IMR-90 (cell line): ENCODE results near the gene C17orf78. TPM values are rescaled to one million over a fixed set of nuclear protein-coding genes. Genes with fewer than 3 reads are reported as not detected.
"Not testable (repeated sequence)": the region's sequence is repeated elsewhere in the genome, so short reads cannot be mapped to it uniquely, and the experiment has no call there.

Experiments
- ATAC-seq: fragments of 200-7000 bp; cut with Tn5 transposase; 2 replicates; pipeline ENCODE4 v1.9.1; 2020; ENCODE audit warnings: low read depth, mild to moderate bottlenecking, moderate library complexity
- BruUV-seq: library from RNA; stranded (reverse); fragments of 400-500 nt; replicated peaks from 2 replicates; lab custom pipeline; 2021; lab: Mats Ljungman, UMichigan
- CTCF ChIA-PET: fragments of 300-600 bp; formaldehyde crosslinking; extraction: SDS; loops from one replicate; lab custom pipeline; 2021; ENCODE audit warnings: antibody characterized with exemption; lab: Yijun Ruan, JAX
- POLR2A ChIA-PET: fragments of 300-600 bp; sonication (Branson Sonifier 250); formaldehyde crosslinking; loops from one replicate; lab custom pipeline; 2022; ENCODE audit warnings: antibody characterized with exemption; ENCODE audit not compliant: unreplicated experiment; lab: Charles Lee
- DNase-seq: peaks from one replicate; pipeline ENCODE4 v3.0.0; 2013
- H2AFZ ChIP-seq: replicated peaks from 2 replicates; pipeline ENCODE3; 2013; ENCODE audit warnings: low read length, mild to moderate bottlenecking; ENCODE audit not compliant: poor library complexity
- H2AK5ac ChIP-seq: 2 replicates; pipeline ENCODE4 v1.6.1; 2013; ENCODE audit warnings: low read depth, low read length, inconsistent platforms
- H2AK9ac ChIP-seq: replicated peaks from 2 replicates; pipeline ENCODE3; 2013; ENCODE audit warnings: mild to moderate bottlenecking, low read depth, low read length, moderate library complexity; ENCODE audit not compliant: poor library complexity
- H2BK120ac ChIP-seq: 2 replicates; pipeline ENCODE4 v1.6.1; 2013; ENCODE audit warnings: low read depth, low read length, inconsistent platforms
- H2BK15ac ChIP-seq: 3 replicates; pipeline ENCODE4 v1.6.1; 2013; ENCODE audit warnings: low read depth, low read length, inconsistent platforms
- H2BK20ac ChIP-seq: 2 replicates; pipeline ENCODE4 v1.6.1; 2013; ENCODE audit warnings: low read depth, mild to moderate bottlenecking, inconsistent platforms, low read length, moderate library complexity
- H2BK5ac ChIP-seq: 2 replicates; pipeline ENCODE4 v1.6.1; 2013; ENCODE audit warnings: mild to moderate bottlenecking, low read depth, low read length, inconsistent platforms; ENCODE audit not compliant: poor library complexity, severe bottlenecking
- H3K14ac ChIP-seq: replicated peaks from 2 replicates; pipeline ENCODE4 v1.6.1; 2013; ENCODE audit warnings: low read depth, low read length, inconsistent platforms
- H3K18ac ChIP-seq: 2 replicates; pipeline ENCODE4 v1.6.1; 2013; ENCODE audit warnings: low read depth, low read length, control low read depth
- H3K23ac ChIP-seq: 2 replicates; pipeline ENCODE4 v1.6.1; 2013; ENCODE audit warnings: low read depth, low read length, inconsistent platforms
- H3K27ac ChIP-seq: 2 replicates; pipeline ENCODE4 v1.5.1; 2013; ENCODE audit warnings: mild to moderate bottlenecking, control low read depth, low read length; ENCODE audit not compliant: insufficient read depth
- H3K27me3 ChIP-seq: 2 replicates; pipeline ENCODE4 v1.6.1; 2013; ENCODE audit warnings: low read length; ENCODE audit not compliant: control insufficient read depth, insufficient read depth
- H3K36me3 ChIP-seq: 2 replicates; pipeline ENCODE4 v1.6.1; 2013; ENCODE audit warnings: low read length, mixed read lengths; ENCODE audit not compliant: control insufficient read depth, insufficient read depth
- H3K4ac ChIP-seq: 2 replicates; pipeline ENCODE4 v1.6.1; 2013; ENCODE audit warnings: low read depth, low read length, inconsistent platforms
- H3K4me1 ChIP-seq: 2 replicates; pipeline ENCODE4 v1.6.1; 2013; ENCODE audit warnings: low read length, mixed read lengths; ENCODE audit not compliant: control insufficient read depth, insufficient read depth
- H3K4me2 ChIP-seq: 2 replicates; pipeline ENCODE4 v1.6.1; 2013; ENCODE audit warnings: low read depth, mild to moderate bottlenecking, control low read depth, low read length, moderate library complexity
- H3K4me3 ChIP-seq: 2 replicates; pipeline ENCODE4 v1.5.1; 2013; ENCODE audit warnings: low read depth, mild to moderate bottlenecking, control low read depth, low read length, moderate library complexity; ENCODE audit not compliant: insufficient read depth
- H3K56ac ChIP-seq: 2 replicates; pipeline ENCODE4 v1.6.1; 2013; ENCODE audit warnings: low read length, inconsistent platforms; ENCODE audit not compliant: insufficient read depth; ENCODE audit errors: extremely low read depth
- H3K79me1 ChIP-seq, 2 experiments: 2 replicates each; pipeline ENCODE4 v1.6.1; 2013; ENCODE audit warnings: low read length in 2 of 2, inconsistent platforms in 1 of 2, low read depth in 1 of 2
- H3K9ac ChIP-seq: 2 replicates; pipeline ENCODE4 v1.6.1; 2013; ENCODE audit warnings: low read depth, low read length, control low read depth
- H3K9me1 ChIP-seq: 2 replicates; pipeline ENCODE4 v1.6.1; 2013; ENCODE audit warnings: low read length, inconsistent platforms; ENCODE audit not compliant: insufficient read depth
- H3K9me3 ChIP-seq: 2 replicates; pipeline ENCODE4 v1.6.1; 2013; ENCODE audit warnings: low read length; ENCODE audit not compliant: control insufficient read depth, insufficient read depth
- H4K20me1 ChIP-seq: 2 replicates; pipeline ENCODE4 v1.6.1; 2013; ENCODE audit warnings: low read length, inconsistent platforms; ENCODE audit not compliant: insufficient read depth
- H4K5ac ChIP-seq: 2 replicates; pipeline ENCODE4 v1.6.1; 2013; ENCODE audit warnings: mild to moderate bottlenecking, low read depth, low read length, control low read depth
- H4K8ac ChIP-seq, 2 experiments: 2 replicates each; pipeline ENCODE4 v1.6.1; 2013; ENCODE audit warnings: low read depth in 2 of 2, low read length in 2 of 2, control low read depth in 1 of 2, inconsistent platforms in 1 of 2
- H4K91ac ChIP-seq: 2 replicates; pipeline ENCODE4 v1.6.1; 2013; ENCODE audit warnings: low read depth, low read length, inconsistent platforms; ENCODE audit not compliant: insufficient read depth
- WGBS, 2 experiments: methylation state at CpG; one replicate each; pipeline versions ENCODE4 v1.1.5 to v1.1.7; 2013; ENCODE audit warnings: missing lambda C conversion rate in 2 of 2; ENCODE audit not compliant: insufficient read length in 1 of 2; ENCODE audit errors: extremely low coverage in 2 of 2; 5-methylcytosine and 5-hydroxymethylcytosine counted together
- dilution Hi-C: fragments of 300-500 bp; cut with HindIII; formaldehyde crosslinking; loops from one replicate; pipeline ENCODE4 v1.14.3; 2018; ENCODE audit warnings: low sequenced_read_pairs; ENCODE audit not compliant: unreplicated experiment
- in situ Hi-C: fragments of 300-500 bp; cut with MboI; formaldehyde crosslinking; loops from 3 replicates; pipeline ENCODE4 v1.14.3; 2019; ENCODE audit warnings: low sequenced_read_pairs, inconsistent platforms, mixed read lengths
- intact Hi-C: fragments of 100-400 bp; cut with micrococcal nuclease; formaldehyde crosslinking; loops from 2 replicates; pipeline ENCODE4 v1.10.0; 2022
- polyA plus RNA-seq, 3 experiments: library from polyadenylated mRNA; depleted of rRNA; stranded (reverse); fragments of >200 nt; gene quantifications; 2 replicates each; pipeline ENCODE4 v1.2.3, GENCODE V29; 2012; ENCODE audit warnings: low replicate concordance in 1 of 3
- total RNA-seq: library from RNA; depleted of rRNA; stranded (reverse); fragments of >200 nt; gene quantifications from 2 replicates; pipeline ENCODE4 v1.2.3, GENCODE V29; 2012

The C17orf78 gene
- total and polyA plus RNA-seq, 2 of the 4 experiments (the other 2 are of a cell fraction) = not detected

GRCh38 chr17:37405522-37405921 is 29.7 kb downstream of the C17orf78 start:
- H3K4me3 ChIP-seq, H3K36me3 ChIP-seq, H3K4ac ChIP-seq, H2BK5ac ChIP-seq, H2BK15ac ChIP-seq, H3K14ac ChIP-seq, BruUV-seq, dilution Hi-C loops, H4K91ac ChIP-seq, ATAC-seq, H2BK20ac ChIP-seq, H3K4me1 ChIP-seq, H3K27ac ChIP-seq, DNase-seq, H3K27me3 ChIP-seq, H3K23ac ChIP-seq, intact Hi-C loops, H2AK9ac ChIP-seq, H3K9me3 ChIP-seq, H3K56ac ChIP-seq, in situ Hi-C loops, H4K5ac ChIP-seq, H2AK5ac ChIP-seq, H4K8ac ChIP-seq, H4K20me1 ChIP-seq, H2BK120ac ChIP-seq, POLR2A ChIA-PET, H3K18ac ChIP-seq, H2AFZ ChIP-seq, H3K9ac ChIP-seq: not testable (repeated sequence)
- 70% methylated on average over 2 of the region's 14 CpGs; no CpG with 5 or more reads in 1 of the 2 experiments for WGBS, 2 experiments
- CTCF ChIA-PET = interaction anchor here (1.6 kb wide), 1 partner anchor 32 kb away, joined by 5 read pairs; no protein-coding TSS in a partner anchor
- H3K4me2 ChIP-seq = peak overlapping the region; percentile 100
- peaks cover 12% of the 10 kb centered on the region for H3K9me1 ChIP-seq
- H3K79me1 ChIP-seq = peaks cover 37 to 80% of the 10 kb centered on the region in 2 experiments
